ENCODE results near the gene TFF3.

Gene TFF3

DNA sequence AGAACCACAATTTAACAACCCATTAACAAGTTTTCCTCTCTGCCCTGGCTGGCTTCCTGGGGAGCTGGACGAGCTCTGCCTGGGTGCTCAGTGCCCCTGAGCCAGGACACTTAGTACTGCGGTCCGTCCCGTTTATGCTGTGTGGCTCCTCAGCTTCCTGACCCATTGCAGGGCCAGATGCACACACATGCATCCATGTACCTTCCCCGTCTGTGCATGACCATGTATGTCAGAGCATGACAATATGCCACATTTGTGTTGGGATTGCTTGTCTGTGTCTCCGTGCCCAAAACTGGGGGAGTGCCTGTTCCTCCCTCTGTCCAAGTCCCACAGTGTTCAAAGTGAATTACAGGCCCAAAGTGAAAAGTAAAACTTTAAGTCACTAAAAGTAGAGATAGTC, 9.7 kb upstream of the TFF3 start:
- no peak for DNase-seq (ENCODE audit: extremely low read depth in 1 of 2, low read depth in 1 of 2)

DNA sequence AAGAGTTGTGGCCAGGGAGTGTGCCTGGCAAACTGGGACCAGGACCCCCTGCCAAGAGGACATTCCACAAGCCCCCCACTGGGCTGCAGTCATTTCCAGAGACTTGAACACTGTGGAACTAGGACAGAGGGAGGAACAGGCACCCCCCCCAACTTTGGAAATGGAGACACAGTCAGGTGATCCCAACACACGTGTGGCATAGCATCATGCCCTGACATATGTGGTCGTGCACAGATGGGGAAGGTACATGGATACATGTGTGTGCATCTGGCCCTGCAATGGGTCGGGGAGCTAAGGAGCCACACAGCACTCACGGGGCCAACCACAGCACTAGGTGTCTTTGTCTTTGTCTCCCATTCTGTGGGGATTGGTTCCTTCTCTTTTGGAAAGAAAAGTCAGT, 6.6 kb upstream of the TFF3 start:
- no peak for DNase-seq (ENCODE audit: extremely low read depth in 1 of 2, low read depth in 1 of 2)

- DNase-seq (ENCODE audit: extremely low read depth in 1 of 2, low read depth in 1 of 2) = no peak
Observed at GRCh38 chr21:42321231-42321630, 6.0 kb upstream of the TFF3 start.

- DNase-seq (ENCODE audit: extremely low read depth in 1 of 2, low read depth in 1 of 2) = no peak
Observed at GRCh38 chr21:42320791-42321190, 5.6 kb upstream of the TFF3 start.

DNA sequence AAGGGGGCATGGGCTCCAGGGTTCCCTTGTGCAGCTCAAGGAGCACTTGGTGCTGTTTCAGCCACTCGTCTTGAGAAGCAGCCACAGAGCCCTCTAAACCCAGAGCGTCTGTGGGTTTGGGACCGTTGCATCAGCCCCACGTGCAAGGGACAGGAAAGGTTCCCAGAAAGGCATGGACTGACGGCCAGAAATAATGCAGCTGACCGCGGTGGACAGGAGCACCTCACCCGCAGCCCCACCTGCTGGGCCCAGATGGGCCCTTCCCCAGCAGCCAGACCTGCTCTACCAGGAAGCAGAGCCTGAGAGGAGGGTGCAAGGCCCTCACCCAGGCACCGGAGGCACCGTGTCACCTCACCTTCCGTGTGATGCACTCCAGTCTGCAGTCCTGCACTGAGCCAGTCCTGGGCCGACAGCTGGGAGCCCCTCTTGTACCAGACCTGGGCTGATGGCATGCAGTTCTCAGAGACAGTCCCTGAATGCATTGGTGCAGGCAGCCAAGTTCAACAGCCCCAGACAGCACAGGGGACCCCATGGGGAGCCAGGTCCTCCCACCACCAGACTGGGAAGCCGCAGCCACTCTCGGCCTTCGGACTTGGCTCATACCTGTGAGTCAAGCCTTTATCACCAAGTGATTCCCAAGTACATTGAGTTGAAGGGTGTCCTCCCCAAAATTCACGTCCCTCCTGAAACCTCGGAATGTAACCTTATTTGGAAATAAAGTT, 4.8 kb upstream of the TFF3 start:
- no peak for DNase-seq (ENCODE audit: extremely low read depth in 1 of 2, low read depth in 1 of 2)

DNA sequence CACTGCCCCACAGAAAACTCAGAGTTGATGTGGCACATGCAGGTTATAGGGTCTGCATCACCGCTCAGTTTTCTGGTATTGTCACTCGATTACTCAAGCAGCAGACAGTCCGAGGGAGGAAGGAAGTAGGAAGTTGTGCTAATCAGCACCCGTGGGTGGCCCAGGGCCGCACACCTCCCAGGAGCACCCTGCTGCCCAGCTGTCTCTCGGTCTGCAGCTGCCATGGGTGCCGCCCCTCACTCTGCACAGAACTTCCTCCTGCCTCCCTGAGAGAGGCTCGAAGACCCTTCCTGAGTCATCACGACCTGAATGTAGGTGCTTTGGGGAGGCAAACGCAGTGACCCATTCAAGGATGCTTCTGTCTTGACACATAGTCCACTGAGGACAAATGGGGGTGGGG, 4.2 kb upstream of the TFF3 start:
- no peak for DNase-seq (ENCODE audit: extremely low read depth in 1 of 2, low read depth in 1 of 2)

GRCh38 chr21:42317826-42318746, 2.9 kb upstream of the TFF3 start:
- DNase-seq (ENCODE audit: extremely low read depth in 1 of 2, low read depth in 1 of 2) = no peak

DNA sequence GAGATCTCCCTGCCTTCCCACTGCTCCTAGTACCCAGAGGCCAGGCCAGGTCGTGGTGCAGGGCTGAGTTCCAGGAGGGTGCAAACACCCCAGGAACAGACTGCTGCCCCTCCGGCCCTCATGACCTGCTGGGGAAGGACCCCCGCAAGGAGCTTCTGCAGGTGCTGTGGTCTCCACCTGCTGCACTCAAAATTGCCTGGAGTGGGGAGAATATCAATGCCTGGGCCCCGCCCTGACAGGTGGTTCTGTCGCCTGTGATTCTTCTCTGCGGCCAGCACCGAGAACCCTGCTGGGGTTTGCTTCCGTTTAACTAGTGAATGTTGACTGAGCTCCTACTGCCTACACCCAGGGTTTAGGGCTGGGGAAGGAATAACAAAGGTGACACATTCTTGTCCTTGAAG, 2.1 kb upstream of the TFF3 start:
- DNase-seq (ENCODE audit: extremely low read depth in 1 of 2, low read depth in 1 of 2) = no peak

DNA sequence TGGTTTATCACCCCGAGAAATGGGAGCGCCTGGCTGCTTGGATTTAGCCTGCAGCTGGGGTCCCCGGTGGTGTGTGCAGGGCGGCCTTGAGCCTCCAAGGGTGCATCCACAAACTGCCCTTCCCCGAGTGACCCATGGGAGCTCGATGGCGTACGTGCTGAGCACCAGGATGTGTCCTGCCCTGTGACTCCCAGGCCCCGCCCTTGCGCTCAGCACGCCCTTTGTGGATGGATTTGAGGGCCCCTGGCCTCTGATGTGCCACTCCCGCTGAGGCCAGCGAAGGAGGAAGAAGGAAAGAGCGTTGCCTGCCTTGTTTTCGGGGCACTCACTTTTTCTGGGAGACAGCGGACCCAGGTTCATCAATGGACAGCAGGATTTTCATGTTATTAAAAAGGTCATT, 1.7 kb upstream of the TFF3 start:
- DNase-seq (ENCODE audit: extremely low read depth in 1 of 2, low read depth in 1 of 2) = no peak

DNA sequence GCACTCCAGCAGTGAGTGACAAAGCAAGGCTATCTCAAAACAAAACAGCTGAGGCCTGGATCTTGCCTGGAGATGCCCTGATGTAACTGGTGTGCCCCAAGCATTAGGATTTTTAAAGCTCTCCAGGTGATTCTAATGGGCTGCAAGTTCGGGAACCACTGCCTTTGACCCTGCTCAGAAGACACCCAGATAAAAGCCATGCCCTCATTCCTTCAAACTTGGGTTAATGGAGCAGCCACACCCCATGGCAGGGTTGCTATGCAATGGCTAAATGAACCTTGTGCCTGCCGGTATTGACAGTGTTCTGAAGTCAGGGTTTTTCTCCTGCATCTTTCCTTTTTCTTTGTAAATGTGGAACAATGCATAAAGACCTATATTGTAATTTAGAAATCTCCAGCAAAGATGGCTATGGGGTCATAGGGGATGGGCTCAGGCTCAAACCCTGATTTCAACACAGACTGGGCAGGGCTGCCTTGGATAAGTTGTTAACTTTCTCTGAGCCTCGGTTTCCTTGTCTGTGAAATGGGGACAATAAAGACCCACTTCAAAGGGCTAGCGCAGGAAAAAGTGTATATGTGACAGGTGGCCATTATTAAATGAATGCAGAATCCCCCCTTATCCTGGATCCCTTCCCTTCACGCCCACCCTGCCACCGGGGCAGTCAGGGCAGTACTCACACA, 453 bp downstream of the TFF3 start:
- DNase-seq (ENCODE audit: extremely low read depth in 1 of 2, low read depth in 1 of 2) = no peak

DNA sequence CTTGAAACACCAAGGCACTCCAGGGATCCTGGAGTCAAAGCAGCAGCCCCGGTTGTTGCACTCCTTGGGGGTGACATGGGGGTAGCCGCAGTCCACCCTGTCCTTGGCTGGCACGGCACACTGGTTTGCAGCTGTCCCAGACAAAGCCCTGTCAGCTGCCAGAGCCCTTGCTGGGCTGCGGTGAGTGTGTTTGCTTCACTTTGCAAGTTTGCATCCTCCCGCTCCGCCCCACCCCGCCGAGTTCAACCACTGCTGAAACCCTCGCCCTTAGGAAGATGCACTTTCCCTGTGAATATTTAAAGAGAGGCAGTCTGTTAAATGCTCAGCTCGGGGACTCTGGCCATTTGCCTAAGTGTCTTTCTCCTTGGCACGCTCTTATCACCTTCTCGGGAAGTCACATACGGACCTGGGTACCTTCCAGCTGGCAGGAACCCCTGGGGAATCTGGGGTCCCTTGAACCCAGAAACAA, 1.7 kb downstream of the TFF3 start:
- no peak for DNase-seq (ENCODE audit: extremely low read depth in 1 of 2, low read depth in 1 of 2)

DNA sequence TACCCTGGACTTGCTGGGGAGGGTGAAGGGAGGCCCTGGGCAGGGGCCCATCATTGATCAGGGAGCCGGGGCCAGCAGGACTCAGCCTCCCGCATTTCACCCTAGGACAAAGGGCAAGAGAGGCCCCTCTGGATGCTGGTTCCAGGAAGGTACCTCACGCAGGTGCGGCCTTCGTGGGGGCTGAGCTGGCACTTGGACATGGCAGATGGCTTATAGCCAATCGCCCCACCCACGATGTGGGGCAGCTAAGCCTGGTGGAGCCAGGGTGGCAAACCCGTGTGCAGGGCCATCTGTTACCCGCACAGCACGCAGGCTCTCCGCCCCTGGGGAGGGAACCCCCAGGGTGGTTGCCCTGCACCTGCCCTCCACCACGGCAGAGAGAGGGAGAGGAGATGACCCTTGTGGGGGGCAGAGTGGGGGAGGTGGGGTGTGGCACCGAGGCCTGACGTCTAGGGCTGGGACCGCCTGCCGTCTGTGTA, 2.5 kb downstream of the TFF3 start:
- no peak for DNase-seq (ENCODE audit: extremely low read depth in 1 of 2, low read depth in 1 of 2)

GRCh38 chr21:42311816-42312625, 3.2 kb downstream of the TFF3 start:
- no peak for DNase-seq (ENCODE audit: extremely low read depth in 1 of 2, low read depth in 1 of 2)

DNA sequence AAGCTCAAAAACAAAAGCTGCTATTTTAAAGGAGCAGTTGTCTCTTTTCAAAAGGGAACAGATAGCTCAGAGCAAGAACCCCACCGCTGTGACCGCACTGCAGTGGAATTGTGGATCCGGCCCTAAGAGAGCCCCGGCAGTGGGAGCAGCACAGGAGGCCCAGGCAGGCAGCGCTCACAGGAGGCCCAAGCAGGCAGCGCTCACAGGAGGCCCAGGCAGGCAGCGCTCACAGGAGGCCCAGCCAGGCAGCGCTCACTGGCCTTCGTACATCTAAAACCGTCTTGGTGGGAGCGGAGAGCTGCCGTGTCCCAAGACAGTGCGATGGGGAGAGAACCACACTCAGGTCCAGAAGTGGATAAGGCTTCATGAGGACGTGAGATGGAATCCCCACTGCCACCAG, 4.0 kb downstream of the TFF3 start:
- no peak for DNase-seq (ENCODE audit: extremely low read depth in 1 of 2, low read depth in 1 of 2)

DNA sequence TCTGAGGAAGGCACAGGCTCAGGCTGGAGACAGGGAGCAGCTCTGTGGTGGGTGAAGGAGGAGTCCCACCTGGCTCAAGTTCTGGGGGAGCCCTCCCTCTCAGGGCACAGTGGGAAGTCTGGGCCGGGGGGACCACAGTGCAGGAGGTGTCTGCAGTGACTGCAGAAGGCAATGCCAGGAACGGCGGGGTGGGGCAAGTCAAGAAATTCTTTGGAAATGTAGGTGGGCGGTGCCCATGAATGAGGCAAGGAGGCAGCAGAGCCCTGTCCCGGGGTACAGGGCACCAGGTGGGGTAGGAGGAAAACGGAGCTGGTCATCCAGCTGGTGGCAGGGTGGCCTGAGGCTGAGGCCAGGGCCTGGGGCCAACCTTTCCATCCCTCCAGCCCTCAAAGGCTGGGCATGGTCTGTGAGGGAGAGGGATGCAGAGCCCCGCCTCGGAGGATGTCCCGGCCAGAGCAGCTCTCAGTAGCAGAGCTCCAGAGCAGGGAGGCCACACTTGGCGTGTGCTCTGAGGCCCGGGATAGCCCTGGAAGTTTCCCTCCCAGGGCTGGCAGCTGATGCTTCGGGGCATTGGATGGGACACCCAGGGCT, 4.7 kb downstream of the TFF3 start:
- no peak for DNase-seq (ENCODE audit: extremely low read depth in 1 of 2, low read depth in 1 of 2)

DNA sequence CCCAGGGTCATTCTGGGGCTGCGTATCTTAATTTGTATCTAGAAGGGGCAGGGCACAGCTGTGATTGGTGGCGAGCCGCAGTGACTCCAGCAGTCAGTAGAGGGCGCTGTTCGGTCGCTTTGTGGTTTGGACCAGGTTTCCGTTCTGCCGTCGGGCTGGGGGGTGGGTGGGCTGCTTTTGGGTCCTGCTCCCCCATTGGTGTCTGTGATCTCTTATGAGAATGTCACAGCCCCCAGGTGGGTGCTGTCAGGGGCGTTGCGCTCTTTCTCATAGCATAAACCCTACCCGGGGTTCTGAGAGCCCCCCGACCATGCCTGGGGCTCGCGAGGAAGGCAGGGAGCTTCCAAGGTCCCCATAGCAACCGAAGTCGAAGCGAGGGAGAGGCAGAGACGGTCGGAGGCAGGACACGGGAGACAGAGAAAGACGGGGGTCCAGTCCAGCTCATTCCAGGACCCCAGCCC, 5.4 kb downstream of the TFF3 start:
- DNase-seq (ENCODE audit: extremely low read depth in 1 of 2, low read depth in 1 of 2) = peak; percentile 36

- DNase-seq (ENCODE audit: extremely low read depth in 1 of 2, low read depth in 1 of 2) = no peak
Observed at GRCh38 chr21:42308914-42309752, 6.1 kb downstream of the TFF3 start.

DNA sequence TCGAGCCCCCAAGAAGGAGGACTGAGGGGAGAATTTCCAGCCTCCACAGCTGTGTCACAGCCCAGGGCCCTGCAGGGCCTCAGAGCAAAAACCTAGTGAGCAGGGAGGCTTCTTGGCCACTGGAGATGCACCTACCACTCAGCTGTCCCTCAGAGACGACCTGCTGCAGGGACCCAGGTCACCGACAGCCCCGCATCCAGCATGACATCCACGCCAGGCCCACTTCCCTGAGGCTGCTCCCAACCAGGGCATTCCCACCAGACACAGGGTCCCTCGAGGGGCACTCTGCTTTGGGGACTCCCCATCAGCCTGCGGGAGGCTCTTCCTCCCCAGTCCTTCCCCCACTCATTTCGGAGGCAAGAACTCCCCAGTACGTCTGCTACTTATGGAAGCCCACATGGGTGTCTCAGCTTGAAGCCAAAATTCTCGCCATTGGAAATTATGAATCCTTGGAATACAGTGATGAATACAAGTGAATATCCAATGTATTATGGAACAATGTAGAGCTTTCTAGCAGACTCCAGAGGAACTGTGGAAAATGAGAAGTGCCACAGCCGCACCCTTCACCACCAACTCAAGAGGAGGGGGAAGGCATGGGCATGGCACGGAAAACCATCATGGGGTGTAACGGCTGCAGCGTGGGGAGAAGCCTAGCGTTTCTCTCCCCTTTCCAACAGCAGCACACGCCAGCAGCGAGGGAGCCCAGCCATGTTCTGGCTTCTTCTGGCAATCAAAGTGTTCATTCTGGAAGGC, 6.9 kb downstream of the TFF3 start:
- no peak for DNase-seq (ENCODE audit: extremely low read depth in 1 of 2, low read depth in 1 of 2)

GRCh38 chr21:42307106-42307505, 8.1 kb downstream of the TFF3 start:
- DNase-seq (ENCODE audit: extremely low read depth in 1 of 2, low read depth in 1 of 2) = no peak
